ENCODE results near the gene BMPR1A. TPM values are rescaled to one million over a fixed set of nuclear protein-coding genes. Genes with fewer than 3 reads are reported as not detected.

Gene BMPR1A
- polyA plus RNA-seq, 3 donors = 0.25 to 0.67 (median 0.61) TPM

DNA sequence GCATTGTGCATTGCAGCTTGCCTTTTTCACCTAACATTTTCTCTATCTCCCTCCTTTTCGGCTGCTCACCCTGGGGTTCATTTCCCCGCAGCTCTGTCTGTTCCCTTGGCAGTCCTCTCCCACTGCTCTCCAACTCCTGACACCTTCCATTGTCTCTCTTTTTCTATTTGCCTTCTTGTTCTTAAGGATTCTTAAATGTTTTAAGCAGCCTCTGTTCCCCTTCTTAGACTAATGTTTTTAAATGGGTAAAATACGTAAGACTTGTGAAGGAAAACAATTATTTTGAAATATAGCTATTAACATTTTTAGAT lies 19.4 kb downstream of the BMPR1A start:
- no peak for DNase-seq
- H3K9me3 Mint-ChIP-seq = peaks cover 0 to 3% (median 0%) of the 10 kb centered on the region in 7 donors
- no peaks in the 10 kb centered on the region for H3K36me3 Mint-ChIP-seq
- no peaks in the 10 kb centered on the region for H3K4me1 ChIP-seq (ENCODE audit: control insufficient read depth in 1 of 2, insufficient read depth in 2 of 2, low read length in 2 of 2)
- H3K4me2 ChIP-seq (replicated peaks; ENCODE audit: extremely low read depth, low read length, poor library complexity, severe bottlenecking) = no peak overlapping the region
- H4K20me1 ChIP-seq (ENCODE audit: insufficient read depth, low read length) = no peaks in the 10 kb centered on the region
- TF ChIP-seq, protein P1, sequence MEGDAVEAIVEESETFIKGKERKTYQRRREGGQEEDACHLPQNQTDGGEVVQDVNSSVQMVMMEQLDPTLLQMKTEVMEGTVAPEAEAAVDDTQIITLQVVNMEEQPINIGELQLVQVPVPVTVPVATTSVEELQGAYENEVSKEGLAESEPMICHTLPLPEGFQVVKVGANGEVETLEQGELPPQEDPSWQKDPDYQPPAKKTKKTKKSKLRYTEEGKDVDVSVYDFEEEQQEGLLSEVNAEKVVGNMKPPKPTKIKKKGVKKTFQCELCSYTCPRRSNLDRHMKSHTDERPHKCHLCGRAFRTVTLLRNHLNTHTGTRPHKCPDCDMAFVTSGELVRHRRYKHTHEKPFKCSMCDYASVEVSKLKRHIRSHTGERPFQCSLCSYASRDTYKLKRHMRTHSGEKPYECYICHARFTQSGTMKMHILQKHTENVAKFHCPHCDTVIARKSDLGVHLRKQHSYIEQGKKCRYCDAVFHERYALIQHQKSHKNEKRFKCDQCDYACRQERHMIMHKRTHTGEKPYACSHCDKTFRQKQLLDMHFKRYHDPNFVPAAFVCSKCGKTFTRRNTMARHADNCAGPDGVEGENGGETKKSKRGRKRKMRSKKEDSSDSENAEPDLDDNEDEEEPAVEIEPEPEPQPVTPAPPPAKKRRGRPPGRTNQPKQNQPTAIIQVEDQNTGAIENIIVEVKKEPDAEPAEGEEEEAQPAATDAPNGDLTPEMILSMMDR (IDR thresholded peaks at IDR 0.05) = no peak
- peaks cover 2 to 9% of the 10 kb centered on the region in 2 donors for H3K27me3 ChIP-seq (ENCODE audit: control insufficient read depth in 2 of 2, insufficient read depth in 2 of 2, low read length in 2 of 2)
- H3K27me3 Mint-ChIP-seq (ENCODE audit: low read depth in 3 of 3) = peaks cover 12 to 13% (median 12%) of the 10 kb centered on the region in 3 donors
- 89% methylated on average over 1 of the region's 3 CpGs for WGBS (ENCODE audit: insufficient coverage)
- intact Hi-C loops (cut with micrococcal nuclease) = no loop called here
- no peak overlapping the region for H2AFZ ChIP-seq (ENCODE audit: insufficient read depth, low read depth, low read length, poor library complexity, severe bottlenecking)
- H3K4me1 Mint-ChIP-seq = no peaks in the 10 kb centered on the region
- no peak overlapping the region for H3K27ac ChIP-seq (ENCODE audit: low read depth in 1 of 2, low read length in 2 of 2)
- H3K9me3 ChIP-seq (replicated peaks in 1 of 2; ENCODE audit: control insufficient read depth in 1 of 2, insufficient read depth in 1 of 2, low read length in 2 of 2) = no peaks in the 10 kb centered on the region
- no peak overlapping the region for H3K4me3 ChIP-seq (replicated peaks in 1 of 3; ENCODE audit: low read depth in 2 of 3, low read length in 3 of 3)
- H3K9ac ChIP-seq (ENCODE audit: insufficient read depth, low read length, poor library complexity, severe bottlenecking) = no peak overlapping the region
- no peaks in the 10 kb centered on the region for H3K79me2 ChIP-seq (ENCODE audit: insufficient read depth, low read length)
- no peak overlapping the region for H3K4me3 Mint-ChIP-seq
- no peaks in the 10 kb centered on the region for H3K36me3 ChIP-seq (replicated peaks in 1 of 2; ENCODE audit: control insufficient read depth in 1 of 2, insufficient read depth in 2 of 2, low read length in 2 of 2)
- H3K27ac Mint-ChIP-seq = no peak overlapping the region

DNA sequence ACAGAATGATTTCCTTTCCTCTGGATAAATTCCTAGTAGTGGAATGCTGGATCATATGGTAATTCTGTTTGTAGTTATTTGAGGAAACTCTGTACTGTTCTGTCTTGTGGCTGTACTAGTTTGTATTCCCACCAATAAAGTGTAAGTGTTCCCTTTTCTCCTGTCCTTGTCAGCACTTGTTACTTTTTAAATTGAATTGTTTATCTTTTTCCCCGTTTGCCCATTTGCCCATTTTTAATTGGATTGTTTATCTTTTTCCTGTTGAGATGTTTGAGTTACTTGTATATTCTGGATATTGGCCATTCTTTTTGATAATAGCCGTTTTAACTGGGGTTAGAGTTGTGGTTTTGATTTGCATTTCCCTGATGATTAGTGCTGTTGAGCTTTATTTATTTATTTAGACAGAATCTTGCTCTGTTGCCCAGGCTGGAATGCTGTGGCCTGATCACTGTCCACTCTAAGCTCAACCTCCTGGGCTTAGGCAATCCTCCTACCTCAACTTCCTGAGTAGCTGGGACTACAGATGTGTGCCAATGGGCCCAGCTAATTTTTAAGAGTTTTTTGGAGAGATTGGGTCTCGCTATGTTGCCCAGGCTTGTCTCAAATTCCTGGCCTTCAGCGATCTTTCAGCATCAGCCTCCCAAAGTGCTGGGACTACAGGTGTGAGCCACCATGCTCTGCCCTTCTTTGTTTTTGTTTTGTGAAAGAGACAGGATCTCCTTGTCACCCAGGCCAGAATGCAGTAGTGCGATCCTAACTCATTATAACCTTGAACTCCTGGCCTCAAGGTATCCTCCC lies 23.0 kb downstream of the BMPR1A start:
- Histone ChIP-seq H3K9me3 (replicated peaks in 1 of 2; ENCODE audit: control insufficient read depth in 1 of 2, insufficient read depth in 1 of 2, low read length in 2 of 2) (no peaks in the 10 kb centered on the region), H3K9ac (ENCODE audit: insufficient read depth, low read length, poor library complexity, severe bottlenecking) (no peak overlapping the region), H3K27ac (ENCODE audit: low read depth in 1 of 2, low read length in 2 of 2) (no peak overlapping the region), H4K20me1 (ENCODE audit: insufficient read depth, low read length) (no peaks in the 10 kb centered on the region), H3K36me3 (replicated peaks in 1 of 2; ENCODE audit: control insufficient read depth in 1 of 2, insufficient read depth in 2 of 2, low read length in 2 of 2) (no peaks in the 10 kb centered on the region), H3K4me1 (ENCODE audit: control insufficient read depth in 1 of 2, insufficient read depth in 2 of 2, low read length in 2 of 2) (no peaks in the 10 kb centered on the region), H3K4me3 (replicated peaks in 1 of 3; ENCODE audit: low read depth in 2 of 3, low read length in 3 of 3) (no peak overlapping the region), H3K27me3 (ENCODE audit: control insufficient read depth in 2 of 2, insufficient read depth in 2 of 2, low read length in 2 of 2) (peaks cover 2 to 7% of the 10 kb centered on the region in 2 donors), H3K79me2 (ENCODE audit: insufficient read depth, low read length) (no peaks in the 10 kb centered on the region), H2AFZ (ENCODE audit: insufficient read depth, low read depth, low read length, poor library complexity, severe bottlenecking) (no peak overlapping the region), H3K4me2 (replicated peaks; ENCODE audit: extremely low read depth, low read length, poor library complexity, severe bottlenecking) (no peak overlapping the region)
- Mint-ChIP-seq H3K9me3 (peaks cover 0 to 7% (median 4%) of the 10 kb centered on the region in 7 donors), H3K4me3 (no peak overlapping the region), H3K36me3 (no peaks in the 10 kb centered on the region), H3K27me3 (ENCODE audit: low read depth in 3 of 3) (peaks cover 5 to 10% (median 7%) of the 10 kb centered on the region in 3 donors), H3K27ac (no peak overlapping the region), H3K4me1 (no peaks in the 10 kb centered on the region)
- no peak for DNase-seq
- intact Hi-C loops (cut with micrococcal nuclease) = no loop called here
- no CpG with 5 or more reads among the region's 5 CpGs for WGBS (ENCODE audit: insufficient coverage)
- TF ChIP-seq, protein P1 (IDR thresholded peaks at IDR 0.05) = no peak

Measured in CD14-positive monocyte (primary cell).